ENCODE results near the gene GNMT. TPM values are rescaled to one million over a fixed set of nuclear protein-coding genes. Genes with fewer than 3 reads are reported as not detected.

The GNMT gene
- total and polyA plus RNA-seq, 9 of the 15 experiments (the other 6 are each of a cell fraction or from before 2014, with no cell fraction given), result 0.11 to 0.29 (median 0.15) TPM; not detected in 6

- TF ChIP-seq ZNF511 (CRISPR knock-in tag; IDR thresholded peaks at IDR 0.05) (no peak), MTA3 (IDR thresholded peaks at IDR 0.05; ENCODE audit: borderline replicate concordance) (peak; percentile 52), ZNF212 (CRISPR knock-in tag; IDR thresholded peaks at IDR 0.05) (no peak), SMC3 (conservative IDR thresholded peaks at IDR 0.05; ENCODE audit: insufficient read depth, low read depth, low read length) (no peak), SMAD2 (IDR thresholded peaks at IDR 0.05; ENCODE audit: low read depth, low read length) (no peak), YY1 (IDR thresholded peaks at IDR 0.05; ENCODE audit: borderline replicate concordance in 1 of 3, control insufficient read depth in 1 of 3, extremely low read depth in 1 of 3, insufficient read depth in 3 of 3, insufficient read length in 1 of 3, insufficient replicate concordance in 2 of 3, low read depth in 1 of 3, low read length in 2 of 3) (peak in 2 of 3 experiments; percentile 63 to 65), BHLHE40 (IDR thresholded peaks at IDR 0.05; ENCODE audit: low read length) (peak; percentile 48; the same call in 1 of the 2 replicates), KDM2B (CRISPR knock-in tag; IDR thresholded peaks at IDR 0.05) (peak; percentile 65; the same call in 1 of the 2 replicates), CHD2 (IDR thresholded peaks at IDR 0.05; ENCODE audit: low read depth, low read length) (no peak; the same call in 1 of the 2 replicates), OTX1 (CRISPR knock-in tag; IDR thresholded peaks at IDR 0.05) (no peak), CSDE1 (IDR thresholded peaks at IDR 0.05) (no peak), HOMEZ (CRISPR knock-in tag; IDR thresholded peaks at IDR 0.05) (no peak), MAX (CRISPR knock-in tag; IDR thresholded peaks at IDR 0.05) (no peak), PRMT5 (CRISPR knock-in tag; IDR thresholded peaks at IDR 0.05) (no peak)
- TF ChIP-seq, protein P1, sequence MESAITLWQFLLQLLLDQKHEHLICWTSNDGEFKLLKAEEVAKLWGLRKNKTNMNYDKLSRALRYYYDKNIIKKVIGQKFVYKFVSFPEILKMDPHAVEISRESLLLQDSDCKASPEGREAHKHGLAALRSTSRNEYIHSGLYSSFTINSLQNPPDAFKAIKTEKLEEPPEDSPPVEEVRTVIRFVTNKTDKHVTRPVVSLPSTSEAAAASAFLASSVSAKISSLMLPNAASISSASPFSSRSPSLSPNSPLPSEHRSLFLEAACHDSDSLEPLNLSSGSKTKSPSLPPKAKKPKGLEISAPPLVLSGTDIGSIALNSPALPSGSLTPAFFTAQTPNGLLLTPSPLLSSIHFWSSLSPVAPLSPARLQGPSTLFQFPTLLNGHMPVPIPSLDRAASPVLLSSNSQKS (CRISPR knock-in tag; IDR thresholded peaks at IDR 0.05), result no peak
- TF ChIP-seq, protein P2, sequence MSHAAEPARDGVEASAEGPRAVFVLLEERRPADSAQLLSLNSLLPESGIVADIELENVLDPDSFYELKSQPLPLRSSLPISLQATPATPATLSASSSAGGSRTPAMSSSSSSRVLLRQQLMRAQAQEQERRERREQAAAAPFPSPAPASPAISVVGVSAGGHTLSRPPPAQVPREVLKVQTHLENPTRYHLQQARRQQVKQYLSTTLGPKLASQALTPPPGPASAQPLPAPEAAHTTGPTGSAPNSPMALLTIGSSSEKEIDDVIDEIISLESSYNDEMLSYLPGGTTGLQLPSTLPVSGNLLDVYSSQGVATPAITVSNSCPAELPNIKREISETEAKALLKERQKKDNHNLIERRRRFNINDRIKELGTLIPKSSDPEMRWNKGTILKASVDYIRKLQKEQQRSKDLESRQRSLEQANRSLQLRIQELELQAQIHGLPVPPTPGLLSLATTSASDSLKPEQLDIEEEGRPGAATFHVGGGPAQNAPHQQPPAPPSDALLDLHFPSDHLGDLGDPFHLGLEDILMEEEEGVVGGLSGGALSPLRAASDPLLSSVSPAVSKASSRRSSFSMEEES (CRISPR knock-in tag; IDR thresholded peaks at IDR 0.05), result no peak
- TF ChIP-seq, protein P3, sequence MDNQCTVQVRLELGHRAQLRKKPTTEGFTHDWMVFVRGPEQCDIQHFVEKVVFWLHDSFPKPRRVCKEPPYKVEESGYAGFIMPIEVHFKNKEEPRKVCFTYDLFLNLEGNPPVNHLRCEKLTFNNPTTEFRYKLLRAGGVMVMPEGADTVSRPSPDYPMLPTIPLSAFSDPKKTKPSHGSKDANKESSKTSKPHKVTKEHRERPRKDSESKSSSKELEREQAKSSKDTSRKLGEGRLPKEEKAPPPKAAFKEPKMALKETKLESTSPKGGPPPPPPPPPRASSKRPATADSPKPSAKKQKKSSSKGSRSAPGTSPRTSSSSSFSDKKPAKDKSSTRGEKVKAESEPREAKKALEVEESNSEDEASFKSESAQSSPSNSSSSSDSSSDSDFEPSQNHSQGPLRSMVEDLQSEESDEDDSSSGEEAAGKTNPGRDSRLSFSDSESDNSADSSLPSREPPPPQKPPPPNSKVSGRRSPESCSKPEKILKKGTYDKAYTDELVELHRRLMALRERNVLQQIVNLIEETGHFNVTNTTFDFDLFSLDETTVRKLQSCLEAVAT (IDR thresholded peaks at IDR 0.05), result no peak
- TF ChIP-seq, protein P4, sequence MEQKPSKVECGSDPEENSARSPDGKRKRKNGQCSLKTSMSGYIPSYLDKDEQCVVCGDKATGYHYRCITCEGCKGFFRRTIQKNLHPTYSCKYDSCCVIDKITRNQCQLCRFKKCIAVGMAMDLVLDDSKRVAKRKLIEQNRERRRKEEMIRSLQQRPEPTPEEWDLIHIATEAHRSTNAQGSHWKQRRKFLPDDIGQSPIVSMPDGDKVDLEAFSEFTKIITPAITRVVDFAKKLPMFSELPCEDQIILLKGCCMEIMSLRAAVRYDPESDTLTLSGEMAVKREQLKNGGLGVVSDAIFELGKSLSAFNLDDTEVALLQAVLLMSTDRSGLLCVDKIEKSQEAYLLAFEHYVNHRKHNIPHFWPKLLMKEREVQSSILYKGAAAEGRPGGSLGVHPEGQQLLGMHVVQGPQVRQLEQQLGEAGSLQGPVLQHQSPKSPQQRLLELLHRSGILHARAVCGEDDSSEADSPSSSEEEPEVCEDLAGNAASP (IDR thresholded peaks at IDR 0.05), result no peak
Measured at GRCh38 chr6:42984001-42984923, 23.7 kb downstream of the GNMT start, which contains the start of gene PPP2R5D (continued).

Measured in K562 (cell line).